Measurements from ENCODE around the gene TRIML2.

TRIML2 gene

DNA sequence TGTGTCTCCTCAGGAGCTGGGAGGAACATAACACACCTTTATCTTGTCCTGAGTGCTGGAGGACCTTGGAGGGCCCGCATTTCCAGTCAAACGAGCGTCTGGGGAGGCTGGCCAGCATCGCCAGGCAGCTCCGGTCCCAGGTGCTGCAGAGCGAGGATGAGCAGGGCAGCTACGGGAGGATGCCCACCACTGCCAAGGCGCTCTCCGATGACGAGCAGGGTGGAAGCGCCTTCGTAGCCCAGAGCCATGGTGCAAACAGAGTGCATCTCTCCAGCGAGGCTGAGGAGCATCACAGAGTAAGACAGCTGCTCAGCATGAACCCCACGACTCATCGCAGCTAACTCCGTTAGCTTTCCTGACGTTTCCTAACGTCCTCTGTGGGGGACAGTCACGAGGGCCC is 30.3 kb upstream of the TRIML2 start:
- no peaks in the 10 kb centered on the region for H3K27me3 ChIP-seq (ENCODE audit: low read depth, low read length)
- H3K9me3 ChIP-seq (ENCODE audit: insufficient read depth, low read length): no peaks in the 10 kb centered on the region
- H4K20me1 ChIP-seq (ENCODE audit: insufficient read depth, low read length): no peaks in the 10 kb centered on the region
- H3K4me2 ChIP-seq (ENCODE audit: low read length): no peak overlapping the region
- no peaks in the 10 kb centered on the region for H3K4me1 ChIP-seq (ENCODE audit: low read length)
- no peak overlapping the region for H3K27ac ChIP-seq (ENCODE audit: low read length)
- no peak overlapping the region for H2AFZ ChIP-seq (ENCODE audit: low read depth, low read length)
- no peak overlapping the region for H3K9ac ChIP-seq (ENCODE audit: low read length)
- no peak overlapping the region for H3K4me3 ChIP-seq (ENCODE audit: low read length)
- H3K79me2 ChIP-seq (ENCODE audit: low read length): no peaks in the 10 kb centered on the region
- no peak for TF ChIP-seq EZH2phosphoT487 (IDR thresholded peaks at IDR 0.05; ENCODE audit: low read depth)
- TF ChIP-seq, protein P1, sequence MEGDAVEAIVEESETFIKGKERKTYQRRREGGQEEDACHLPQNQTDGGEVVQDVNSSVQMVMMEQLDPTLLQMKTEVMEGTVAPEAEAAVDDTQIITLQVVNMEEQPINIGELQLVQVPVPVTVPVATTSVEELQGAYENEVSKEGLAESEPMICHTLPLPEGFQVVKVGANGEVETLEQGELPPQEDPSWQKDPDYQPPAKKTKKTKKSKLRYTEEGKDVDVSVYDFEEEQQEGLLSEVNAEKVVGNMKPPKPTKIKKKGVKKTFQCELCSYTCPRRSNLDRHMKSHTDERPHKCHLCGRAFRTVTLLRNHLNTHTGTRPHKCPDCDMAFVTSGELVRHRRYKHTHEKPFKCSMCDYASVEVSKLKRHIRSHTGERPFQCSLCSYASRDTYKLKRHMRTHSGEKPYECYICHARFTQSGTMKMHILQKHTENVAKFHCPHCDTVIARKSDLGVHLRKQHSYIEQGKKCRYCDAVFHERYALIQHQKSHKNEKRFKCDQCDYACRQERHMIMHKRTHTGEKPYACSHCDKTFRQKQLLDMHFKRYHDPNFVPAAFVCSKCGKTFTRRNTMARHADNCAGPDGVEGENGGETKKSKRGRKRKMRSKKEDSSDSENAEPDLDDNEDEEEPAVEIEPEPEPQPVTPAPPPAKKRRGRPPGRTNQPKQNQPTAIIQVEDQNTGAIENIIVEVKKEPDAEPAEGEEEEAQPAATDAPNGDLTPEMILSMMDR (IDR thresholded peaks at IDR 0.05; ENCODE audit: low read depth, low read length): no peak
- no peaks in the 10 kb centered on the region for H3K36me3 ChIP-seq (replicated peaks; ENCODE audit: low read depth, low read length)

GRCh38 chr4:188139141-188139540 is 29.7 kb upstream of the TRIML2 start, which contains the start of gene TRIML1:
Gene TRIML1, plus strand, starts transcription at chr4:188139441. Its CDS starts 118 bp downstream, at chr4:188139559.
- no peaks in the 10 kb centered on the region for H4K20me1 ChIP-seq (ENCODE audit: insufficient read depth, low read length)
- H3K9me3 ChIP-seq (ENCODE audit: insufficient read depth, low read length): no peaks in the 10 kb centered on the region
- no peaks in the 10 kb centered on the region for H3K4me1 ChIP-seq (ENCODE audit: low read length)
- no peaks in the 10 kb centered on the region for H3K27me3 ChIP-seq (ENCODE audit: low read depth, low read length)
- no peak within 1 kb of the TSS for H3K27ac ChIP-seq (ENCODE audit: low read length)
- H3K4me2 ChIP-seq (ENCODE audit: low read length): no peak within 1 kb of the TSS
- H3K4me3 ChIP-seq (ENCODE audit: low read length): no peak within 1 kb of the TSS
- no peaks in the 10 kb centered on the region for H3K36me3 ChIP-seq (replicated peaks; ENCODE audit: low read depth, low read length)
- no peak within 1 kb of the TSS for H2AFZ ChIP-seq (ENCODE audit: low read depth, low read length)
- TF ChIP-seq, protein P1 (IDR thresholded peaks at IDR 0.05; ENCODE audit: low read depth, low read length): no peak
- no peak for TF ChIP-seq EZH2phosphoT487 (IDR thresholded peaks at IDR 0.05; ENCODE audit: low read depth)
- no peaks in the 10 kb centered on the region for H3K79me2 ChIP-seq (ENCODE audit: low read length)
- H3K9ac ChIP-seq (ENCODE audit: low read length): no peak within 1 kb of the TSS

- Histone ChIP-seq H3K27me3 (ENCODE audit: low read depth, low read length) (no peaks in the 10 kb centered on the region), H3K9ac (ENCODE audit: low read length) (no peak overlapping the region), H3K36me3 (replicated peaks; ENCODE audit: low read depth, low read length) (no peaks in the 10 kb centered on the region), H3K79me2 (ENCODE audit: low read length) (no peaks in the 10 kb centered on the region), H3K4me3 (ENCODE audit: low read length) (no peak overlapping the region), H4K20me1 (ENCODE audit: insufficient read depth, low read length) (no peaks in the 10 kb centered on the region), H3K4me1 (ENCODE audit: low read length) (no peaks in the 10 kb centered on the region), H3K4me2 (ENCODE audit: low read length) (no peak overlapping the region), H2AFZ (ENCODE audit: low read depth, low read length) (no peak overlapping the region), H3K9me3 (ENCODE audit: insufficient read depth, low read length) (no peaks in the 10 kb centered on the region), H3K27ac (ENCODE audit: low read length) (no peak overlapping the region)
- no peak for TF ChIP-seq EZH2phosphoT487 (IDR thresholded peaks at IDR 0.05; ENCODE audit: low read depth)
- TF ChIP-seq, protein P1 (IDR thresholded peaks at IDR 0.05; ENCODE audit: low read depth, low read length): no peak
These were observed 28.8 kb upstream of the TRIML2 start for GRCh38 chr4:188138227-188138626.

GRCh38 chr4:188132232-188132631 is 22.8 kb upstream of the TRIML2 start:
- Histone ChIP-seq H3K36me3 (replicated peaks; ENCODE audit: low read depth, low read length) (no peaks in the 10 kb centered on the region), H2AFZ (ENCODE audit: low read depth, low read length) (no peak overlapping the region), H3K79me2 (ENCODE audit: low read length) (no peaks in the 10 kb centered on the region), H3K27me3 (ENCODE audit: low read depth, low read length) (no peaks in the 10 kb centered on the region), H3K27ac (ENCODE audit: low read length) (no peak overlapping the region), H3K4me1 (ENCODE audit: low read length) (no peaks in the 10 kb centered on the region), H3K4me3 (ENCODE audit: low read length) (no peak overlapping the region), H3K4me2 (ENCODE audit: low read length) (no peak overlapping the region), H4K20me1 (ENCODE audit: insufficient read depth, low read length) (no peaks in the 10 kb centered on the region), H3K9ac (ENCODE audit: low read length) (no peak overlapping the region), H3K9me3 (ENCODE audit: insufficient read depth, low read length) (no peaks in the 10 kb centered on the region)
- no peak for TF ChIP-seq EZH2phosphoT487 (IDR thresholded peaks at IDR 0.05; ENCODE audit: low read depth)
- TF ChIP-seq, protein P1 (IDR thresholded peaks at IDR 0.05; ENCODE audit: low read depth, low read length): no peak
